ENCODE data around the gene CD82.

Gene CD82

GRCh38 chr11:44578279-44578678 lies 12.8 kb downstream of the CD82 start:
- DNase-seq: no peak

GRCh38 chr11:44579302-44579761 lies 13.9 kb downstream of the CD82 start:
- DNase-seq: no peak

GRCh38 chr11:44580701-44581100 lies 15.2 kb downstream of the CD82 start:
- DNase-seq: no peak

GRCh38 chr11:44581246-44581645 lies 15.8 kb downstream of the CD82 start:
- no peak for DNase-seq

GRCh38 chr11:44582641-44583352 lies 17.3 kb downstream of the CD82 start:
- no peak for DNase-seq

GRCh38 chr11:44583353-44583669 lies 17.8 kb downstream of the CD82 start:
- DNase-seq: no peak

- DNase-seq: no peak
Measured at GRCh38 chr11:44585421-44585820, 20.0 kb downstream of the CD82 start.

- no peak for DNase-seq
Measured at GRCh38 chr11:44589301-44589700, 23.8 kb downstream of the CD82 start.

- DNase-seq: no peak
Measured at GRCh38 chr11:44590769-44591168, 25.3 kb downstream of the CD82 start.

- DNase-seq: no peak
Measured at GRCh38 chr11:44591557-44591956, 26.1 kb downstream of the CD82 start.

GRCh38 chr11:44592125-44592940 lies 26.9 kb downstream of the CD82 start:
- no peak for DNase-seq

GRCh38 chr11:44593251-44593650 lies 27.8 kb downstream of the CD82 start:
- no peak for DNase-seq

GRCh38 chr11:44595006-44595405 lies 29.5 kb downstream of the CD82 start:
- no peak for DNase-seq

GRCh38 chr11:44595964-44596381 lies 30.5 kb downstream of the CD82 start:
- no peak for DNase-seq

- DNase-seq: no peak
Measured at GRCh38 chr11:44596525-44597276, 31.2 kb downstream of the CD82 start.

- no peak for DNase-seq
Measured at GRCh38 chr11:44597358-44598012, 32.0 kb downstream of the CD82 start.

GRCh38 chr11:44598831-44599230 lies 33.4 kb downstream of the CD82 start:
- DNase-seq: no peak

GRCh38 chr11:44600261-44600660 lies 34.8 kb downstream of the CD82 start:
- DNase-seq: no peak

- no peak for DNase-seq
Measured at GRCh38 chr11:44600839-44601383, 35.4 kb downstream of the CD82 start.

- DNase-seq: no peak
Measured at GRCh38 chr11:44601471-44602370, 36.3 kb downstream of the CD82 start.

- DNase-seq: no peak
Measured at GRCh38 chr11:44602891-44603310, 37.4 kb downstream of the CD82 start.

GRCh38 chr11:44604171-44604581 lies 38.7 kb downstream of the CD82 start:
- DNase-seq: no peak

Data from cortex of kidney (tissue), 1 donor.